ENCODE measurements around the gene NAALADL2.

NAALADL2 gene

DNA sequence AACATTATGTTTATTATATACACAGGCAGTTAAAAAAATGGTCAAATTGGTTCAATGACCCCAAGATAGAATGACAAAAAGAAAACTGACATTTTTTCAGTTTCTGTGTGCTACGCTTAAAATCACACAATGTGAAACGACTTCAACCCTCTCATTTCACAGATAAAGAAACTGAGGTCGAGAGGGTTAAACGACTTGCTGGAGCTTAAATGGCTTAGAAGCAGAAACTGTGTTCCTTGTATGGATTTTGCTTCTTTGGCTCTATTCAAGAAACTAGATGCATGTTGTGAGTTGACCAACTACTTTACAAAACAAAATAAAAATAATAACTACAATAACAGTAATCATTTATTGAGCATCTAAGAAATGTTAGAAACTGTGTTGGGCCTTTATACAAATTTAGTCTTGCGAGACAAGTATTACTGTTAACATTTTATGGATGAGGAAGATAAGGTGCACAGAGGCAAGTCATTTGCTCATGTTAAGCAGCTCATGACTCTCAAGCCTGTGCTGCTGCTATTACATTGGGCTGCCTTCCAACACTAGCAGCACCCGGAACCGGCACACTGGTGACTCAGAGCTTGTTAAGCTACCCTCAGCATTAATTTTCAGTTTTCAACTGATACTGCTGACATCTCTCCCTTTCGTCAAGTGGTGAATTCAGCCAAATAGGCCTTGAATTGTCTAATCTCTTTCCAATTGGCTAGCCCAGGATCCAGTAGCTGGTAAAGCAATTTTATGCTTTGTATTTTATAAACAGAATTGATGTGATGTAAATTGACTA is 487.6 kb downstream of the NAALADL2 start:
- Histone ChIP-seq H3F3A (ENCODE audit: insufficient read depth) (no peaks in the 10 kb centered on the region), H2AFZ (ENCODE audit: low read depth, low read length, severe bottlenecking) (no peak overlapping the region), H3K27ac (ENCODE audit: low read depth, low read length) (no peak overlapping the region), H3K4me3 (ENCODE audit: insufficient read depth, low read length, poor library complexity, severe bottlenecking) (no peak overlapping the region), H3K36me3 (ENCODE audit: low read length) (no peaks in the 10 kb centered on the region), H3K9me2 (replicated peaks; ENCODE audit: insufficient read depth, low read length) (no peaks in the 10 kb centered on the region), H3K27me3 (ENCODE audit: low read length) (no peaks in the 10 kb centered on the region), H3K79me2 (ENCODE audit: insufficient read depth, low read length) (no peaks in the 10 kb centered on the region), H3K4me2 (ENCODE audit: low read depth, low read length, poor library complexity, severe bottlenecking) (no peak overlapping the region), H4K20me1 (ENCODE audit: low read depth, low read length) (no peaks in the 10 kb centered on the region), H3K9me3 (ENCODE audit: insufficient read depth, low read length) (no peaks in the 10 kb centered on the region), H3K9ac (ENCODE audit: low read length) (no peak overlapping the region)
- TF ChIP-seq EZH2phosphoT487 (conservative IDR thresholded peaks at IDR 0.05; ENCODE audit: low read length), result no peak
- TF ChIP-seq, protein P1, sequence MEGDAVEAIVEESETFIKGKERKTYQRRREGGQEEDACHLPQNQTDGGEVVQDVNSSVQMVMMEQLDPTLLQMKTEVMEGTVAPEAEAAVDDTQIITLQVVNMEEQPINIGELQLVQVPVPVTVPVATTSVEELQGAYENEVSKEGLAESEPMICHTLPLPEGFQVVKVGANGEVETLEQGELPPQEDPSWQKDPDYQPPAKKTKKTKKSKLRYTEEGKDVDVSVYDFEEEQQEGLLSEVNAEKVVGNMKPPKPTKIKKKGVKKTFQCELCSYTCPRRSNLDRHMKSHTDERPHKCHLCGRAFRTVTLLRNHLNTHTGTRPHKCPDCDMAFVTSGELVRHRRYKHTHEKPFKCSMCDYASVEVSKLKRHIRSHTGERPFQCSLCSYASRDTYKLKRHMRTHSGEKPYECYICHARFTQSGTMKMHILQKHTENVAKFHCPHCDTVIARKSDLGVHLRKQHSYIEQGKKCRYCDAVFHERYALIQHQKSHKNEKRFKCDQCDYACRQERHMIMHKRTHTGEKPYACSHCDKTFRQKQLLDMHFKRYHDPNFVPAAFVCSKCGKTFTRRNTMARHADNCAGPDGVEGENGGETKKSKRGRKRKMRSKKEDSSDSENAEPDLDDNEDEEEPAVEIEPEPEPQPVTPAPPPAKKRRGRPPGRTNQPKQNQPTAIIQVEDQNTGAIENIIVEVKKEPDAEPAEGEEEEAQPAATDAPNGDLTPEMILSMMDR (IDR thresholded peaks at IDR 0.05; ENCODE audit: insufficient read depth, low read length, poor library complexity, severe bottlenecking), result no peak

DNA sequence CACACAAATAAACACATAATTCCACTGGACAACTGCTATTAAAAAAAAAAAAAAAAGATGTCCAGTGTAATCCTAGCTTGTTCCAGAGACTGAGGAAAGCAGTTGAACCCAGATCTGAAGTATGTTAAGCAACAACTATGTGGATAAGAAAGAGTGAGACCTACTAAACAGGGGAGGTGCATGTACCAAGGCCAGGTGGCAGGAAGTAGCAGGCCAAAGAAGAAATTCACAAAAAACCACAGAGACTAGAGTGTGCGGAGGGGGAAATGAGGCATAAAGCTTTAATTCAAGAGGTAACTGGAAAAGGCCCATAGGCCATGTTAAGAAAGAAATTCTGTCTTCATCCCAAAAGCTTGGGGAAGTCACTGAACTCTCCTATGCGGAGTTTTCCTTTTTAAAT is 490.0 kb downstream of the NAALADL2 start:
- Histone ChIP-seq H3K9ac (ENCODE audit: low read length) (no peak overlapping the region), H3K79me2 (ENCODE audit: insufficient read depth, low read length) (no peaks in the 10 kb centered on the region), H3K36me3 (ENCODE audit: low read length) (no peaks in the 10 kb centered on the region), H3K27ac (ENCODE audit: low read depth, low read length) (no peak overlapping the region), H3K9me3 (ENCODE audit: insufficient read depth, low read length) (no peaks in the 10 kb centered on the region), H3K4me3 (ENCODE audit: insufficient read depth, low read length, poor library complexity, severe bottlenecking) (no peak overlapping the region), H4K20me1 (ENCODE audit: low read depth, low read length) (no peaks in the 10 kb centered on the region), H3K27me3 (ENCODE audit: low read length) (no peaks in the 10 kb centered on the region), H2AFZ (ENCODE audit: low read depth, low read length, severe bottlenecking) (no peak overlapping the region), H3K4me2 (ENCODE audit: low read depth, low read length, poor library complexity, severe bottlenecking) (no peak overlapping the region), H3F3A (ENCODE audit: insufficient read depth) (no peaks in the 10 kb centered on the region), H3K9me2 (replicated peaks; ENCODE audit: insufficient read depth, low read length) (no peaks in the 10 kb centered on the region)
- no peak for TF ChIP-seq EZH2phosphoT487 (conservative IDR thresholded peaks at IDR 0.05; ENCODE audit: low read length)
- TF ChIP-seq, protein P1 (IDR thresholded peaks at IDR 0.05; ENCODE audit: insufficient read depth, low read length, poor library complexity, severe bottlenecking), result no peak

DNA sequence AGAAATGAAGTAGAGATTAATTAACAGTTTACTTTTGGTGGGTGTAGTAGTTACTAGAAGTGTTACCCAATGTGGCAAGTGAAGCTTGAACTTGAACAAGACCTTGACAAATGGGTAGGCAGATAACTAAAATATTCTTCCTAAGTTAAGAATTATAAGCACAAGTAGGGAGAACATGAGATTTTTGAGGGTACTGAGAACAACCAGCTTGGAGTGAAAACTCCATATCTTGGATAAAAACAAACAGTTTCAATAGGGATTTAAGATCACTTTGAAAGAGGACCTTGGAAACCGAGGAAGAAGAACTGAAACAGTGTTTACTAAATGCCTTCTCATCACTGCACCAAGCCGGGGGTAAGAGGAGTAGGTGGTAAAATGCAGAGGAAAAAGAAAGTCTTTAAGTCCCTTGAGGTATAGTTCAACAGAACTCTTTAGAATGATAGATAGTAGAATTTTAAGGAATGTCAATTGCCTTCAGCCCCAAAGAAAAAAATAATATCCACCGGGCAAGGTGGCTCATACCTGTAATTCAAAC is 496.7 kb downstream of the NAALADL2 start:
- H3K79me2 ChIP-seq (ENCODE audit: insufficient read depth, low read length), result no peaks in the 10 kb centered on the region
- H4K20me1 ChIP-seq (ENCODE audit: low read depth, low read length), result no peaks in the 10 kb centered on the region
- no peak overlapping the region for H3K27ac ChIP-seq (ENCODE audit: low read depth, low read length)
- no peak overlapping the region for H3K4me3 ChIP-seq (ENCODE audit: insufficient read depth, low read length, poor library complexity, severe bottlenecking)
- H3K27me3 ChIP-seq (ENCODE audit: low read length), result no peaks in the 10 kb centered on the region
- no peak overlapping the region for H3K9ac ChIP-seq (ENCODE audit: low read length)
- no peak overlapping the region for H3K4me2 ChIP-seq (ENCODE audit: low read depth, low read length, poor library complexity, severe bottlenecking)
- TF ChIP-seq, protein P1 (IDR thresholded peaks at IDR 0.05; ENCODE audit: insufficient read depth, low read length, poor library complexity, severe bottlenecking), result no peak
- TF ChIP-seq EZH2phosphoT487 (conservative IDR thresholded peaks at IDR 0.05; ENCODE audit: low read length), result no peak
- no peaks in the 10 kb centered on the region for H3K9me3 ChIP-seq (ENCODE audit: insufficient read depth, low read length)
- H2AFZ ChIP-seq (ENCODE audit: low read depth, low read length, severe bottlenecking), result no peak overlapping the region
- H3F3A ChIP-seq (ENCODE audit: insufficient read depth), result no peaks in the 10 kb centered on the region
- H3K36me3 ChIP-seq (ENCODE audit: low read length), result no peaks in the 10 kb centered on the region
- no peaks in the 10 kb centered on the region for H3K9me2 ChIP-seq (replicated peaks; ENCODE audit: insufficient read depth, low read length)
